ENCODE data around the gene CTXND1. TPM values are rescaled to one million over a fixed set of nuclear protein-coding genes. Genes with fewer than 3 reads are reported as not detected.

The CTXND1 gene
- total and polyA plus RNA-seq, 8 donors, result 0.29 to 4.3 (median 1.4) TPM

DNA sequence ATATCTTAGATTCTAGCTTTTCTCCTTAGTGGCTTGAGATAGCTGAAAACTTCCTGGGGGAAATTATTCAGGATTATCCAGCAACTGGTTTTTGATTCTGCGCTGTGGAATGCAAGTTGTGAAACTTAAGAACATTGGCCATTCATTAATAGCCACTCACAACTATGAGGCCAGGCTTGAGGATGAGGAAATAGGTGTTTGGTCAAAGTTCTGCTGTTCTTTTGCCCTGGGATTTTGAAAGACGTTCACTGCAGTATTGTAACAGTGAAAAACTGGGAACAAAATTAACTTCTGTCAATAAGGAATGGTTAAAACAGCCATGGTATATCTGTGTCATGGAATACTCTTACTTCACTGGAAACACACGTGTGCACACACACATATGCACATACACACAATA, 44.1 kb downstream of the CTXND1 start:
- no peaks in the 10 kb centered on the region for H3K36me3 ChIP-seq
- WGBS, 5 donors, result 64 to 74% (median 69%) methylated on average over 3 of the region's 3 CpGs
- H3K27me3 ChIP-seq, result no peaks in the 10 kb centered on the region
- TF ChIP-seq POLR2A (IDR thresholded peaks at IDR 0.05), result no peak
- TF ChIP-seq POLR2AphosphoS5 (IDR thresholded peaks at IDR 0.05), result no peak
- TF ChIP-seq EP300 (IDR thresholded peaks at IDR 0.05), result no peak
- no peak for TF ChIP-seq CTCF (IDR thresholded peaks at IDR 0.05)
- intact Hi-C loops (cut with DNase I; ENCODE audit: low total_unique reads), result no loop called here
- no peak overlapping the region for H3K4me3 ChIP-seq
- H3K4me1 ChIP-seq, result no peaks in the 10 kb centered on the region
- no peak for DNase-seq
- no peaks in the 10 kb centered on the region for H3K9me3 ChIP-seq
- no peak overlapping the region for H3K27ac ChIP-seq

- Histone ChIP-seq H3K9me3 (no peaks in the 10 kb centered on the region), H3K4me1 (no peaks in the 10 kb centered on the region), H3K27ac (no peak overlapping the region), H3K36me3 (peaks cover 0 to 12% (median 2%) of the 10 kb centered on the region in 4 donors), H3K4me3 (no peak overlapping the region), H3K27me3 (no peaks in the 10 kb centered on the region)
- 94 to 96% (median 95%) methylated on average over 4 of the region's 4 CpGs for WGBS, 5 donors
- no peak for TF ChIP-seq POLR2A (IDR thresholded peaks at IDR 0.05)
- TF ChIP-seq POLR2AphosphoS5 (IDR thresholded peaks at IDR 0.05), result no peak
- TF ChIP-seq EP300 (IDR thresholded peaks at IDR 0.05), result no peak
- no peak for TF ChIP-seq CTCF (IDR thresholded peaks at IDR 0.05)
- intact Hi-C loops (cut with DNase I; ENCODE audit: low total_unique reads), result no loop called here
- DNase-seq, result no peak
Measured at GRCh38 chr15:80204231-80204630, 47.8 kb downstream of the CTXND1 start.

- H3K4me1 ChIP-seq, result no peaks in the 10 kb centered on the region
- no peaks in the 10 kb centered on the region for H3K9me3 ChIP-seq
- DNase-seq, result no peak
- no peaks in the 10 kb centered on the region for H3K27me3 ChIP-seq
- peaks cover 0 to 12% (median 2%) of the 10 kb centered on the region in 4 donors for H3K36me3 ChIP-seq
- WGBS, 5 donors, result 67 to 82% (median 80%) methylated on average over 10 of the region's 10 CpGs
- H3K27ac ChIP-seq, result no peak overlapping the region
- H3K4me3 ChIP-seq, result no peak overlapping the region
- intact Hi-C loops (cut with DNase I; ENCODE audit: low total_unique reads), result no loop called here
- no peak for TF ChIP-seq POLR2A (IDR thresholded peaks at IDR 0.05)
- no peak for TF ChIP-seq CTCF (IDR thresholded peaks at IDR 0.05)
- TF ChIP-seq POLR2AphosphoS5 (IDR thresholded peaks at IDR 0.05), result no peak
- no peak for TF ChIP-seq EP300 (IDR thresholded peaks at IDR 0.05)
Measured at GRCh38 chr15:80203361-80203885, 48.6 kb downstream of the CTXND1 start.

DNA sequence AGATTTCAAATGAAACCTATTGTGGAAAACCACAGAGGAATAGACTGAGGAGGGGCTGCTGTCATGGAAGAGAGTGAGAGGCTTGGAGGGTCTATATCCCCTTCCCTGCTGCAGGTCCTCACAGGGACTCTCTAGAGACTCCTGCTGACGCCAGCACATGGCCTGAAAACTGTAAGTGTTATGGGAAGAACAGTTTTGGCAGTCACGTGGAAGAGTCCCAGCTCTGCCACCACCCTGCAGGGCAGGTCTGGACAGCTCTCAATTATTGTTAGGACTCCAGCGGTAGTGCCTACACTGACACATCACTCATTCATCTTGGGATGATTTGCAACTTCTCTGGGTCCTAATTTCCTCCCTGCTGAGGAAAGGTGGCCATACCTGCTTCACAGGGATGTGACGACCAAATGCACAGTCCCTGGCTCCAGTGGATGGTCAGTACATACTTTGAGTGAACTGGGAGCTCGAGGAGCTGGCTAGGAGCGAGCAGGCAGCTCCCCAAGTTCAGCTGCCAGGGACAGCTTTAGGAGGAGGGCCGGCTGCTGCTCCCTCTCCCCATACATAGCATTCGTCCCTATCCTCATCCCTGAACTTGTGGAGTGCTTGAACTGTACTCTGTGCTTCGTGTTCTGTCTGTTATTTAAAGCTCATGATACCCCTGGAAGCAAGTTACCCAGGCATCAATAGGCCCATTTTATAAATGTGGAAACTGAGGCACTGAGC, 49.2 kb downstream of the CTXND1 start:
- no peak overlapping the region for H3K4me3 ChIP-seq
- no peak overlapping the region for H3K27ac ChIP-seq
- intact Hi-C loops (cut with DNase I; ENCODE audit: low total_unique reads), result no loop called here
- 54 to 70% (median 62%) methylated on average over 9 of the region's 9 CpGs for WGBS, 5 donors
- no peak for TF ChIP-seq CTCF (IDR thresholded peaks at IDR 0.05)
- TF ChIP-seq POLR2A (IDR thresholded peaks at IDR 0.05), result no peak
- TF ChIP-seq POLR2AphosphoS5 (IDR thresholded peaks at IDR 0.05), result no peak
- TF ChIP-seq EP300 (IDR thresholded peaks at IDR 0.05), result no peak
- peaks cover 0 to 12% (median 2%) of the 10 kb centered on the region in 4 donors for H3K36me3 ChIP-seq
- no peaks in the 10 kb centered on the region for H3K4me1 ChIP-seq
- DNase-seq, result no peak
- no peaks in the 10 kb centered on the region for H3K9me3 ChIP-seq
- no peaks in the 10 kb centered on the region for H3K27me3 ChIP-seq
